Body of pancreas (tissue), 4 donors: Measurements from ENCODE around the gene C1orf232.

ENCODE experiments used
- POLR2A ChIP-seq, 3 donors: fragments of 450-650 bp; IDR thresholded peaks; one replicate each; pipeline ENCODE4 v1.6.1; 2016; ENCODE audit warnings: antibody characterized with exemption in 3 of 3, mild to moderate bottlenecking in 2 of 3
- TF ChIP-seq, protein P1 (sequence below), 7 experiments: fragments of 450-650 bp in 4 of 7; fragments of 200-600 bp in 3 of 7; sonication (generic) in 3 of 7; IDR thresholded peaks; one replicate each; pipeline ENCODE4 v1.5.1; 2016 to 2019; ENCODE audit warnings: antibody characterized with exemption in 7 of 7

DNA sequence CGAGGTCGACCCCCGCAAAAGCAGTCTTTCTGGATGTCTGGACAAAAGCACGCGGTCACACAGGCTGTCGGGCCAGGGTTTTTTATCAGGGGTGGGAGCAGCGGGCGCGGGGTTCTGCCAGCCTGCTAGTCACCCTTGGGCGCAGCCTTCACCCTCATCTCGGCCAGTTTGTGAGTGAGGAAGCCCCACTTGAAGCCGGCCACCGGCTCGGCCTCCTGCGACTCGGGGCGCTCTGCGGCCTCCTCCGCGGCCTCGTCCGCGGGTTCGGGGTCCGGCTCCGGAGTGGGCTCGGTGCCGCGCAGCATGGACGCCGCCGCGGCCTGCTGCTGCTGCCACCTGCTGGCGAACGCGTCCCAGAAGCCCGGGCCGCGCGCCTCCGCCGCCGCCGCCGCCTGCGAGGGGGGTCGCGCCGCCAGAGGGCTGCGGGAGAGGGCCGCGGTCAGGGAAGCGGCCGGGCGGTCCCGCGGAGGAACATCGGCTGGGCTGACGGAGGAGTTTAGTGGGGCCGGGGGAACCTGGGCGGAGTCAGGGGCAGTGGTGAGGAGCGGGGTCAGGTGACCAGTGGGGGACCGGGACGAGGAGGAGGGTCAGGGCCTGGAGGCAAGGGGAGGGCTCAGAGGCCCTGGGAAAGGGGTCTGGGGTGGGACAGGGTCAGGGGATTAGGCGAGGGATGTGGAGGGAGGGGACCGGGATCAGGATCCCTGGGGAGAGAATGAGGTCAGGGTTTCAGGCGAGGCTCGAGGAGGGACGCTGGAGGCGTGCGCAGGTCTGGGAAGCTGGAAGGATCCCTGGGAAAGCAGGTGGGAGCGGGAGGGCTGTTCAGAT, 4.5 kb downstream of the C1orf232 start:
- TF ChIP-seq, protein P1, sequence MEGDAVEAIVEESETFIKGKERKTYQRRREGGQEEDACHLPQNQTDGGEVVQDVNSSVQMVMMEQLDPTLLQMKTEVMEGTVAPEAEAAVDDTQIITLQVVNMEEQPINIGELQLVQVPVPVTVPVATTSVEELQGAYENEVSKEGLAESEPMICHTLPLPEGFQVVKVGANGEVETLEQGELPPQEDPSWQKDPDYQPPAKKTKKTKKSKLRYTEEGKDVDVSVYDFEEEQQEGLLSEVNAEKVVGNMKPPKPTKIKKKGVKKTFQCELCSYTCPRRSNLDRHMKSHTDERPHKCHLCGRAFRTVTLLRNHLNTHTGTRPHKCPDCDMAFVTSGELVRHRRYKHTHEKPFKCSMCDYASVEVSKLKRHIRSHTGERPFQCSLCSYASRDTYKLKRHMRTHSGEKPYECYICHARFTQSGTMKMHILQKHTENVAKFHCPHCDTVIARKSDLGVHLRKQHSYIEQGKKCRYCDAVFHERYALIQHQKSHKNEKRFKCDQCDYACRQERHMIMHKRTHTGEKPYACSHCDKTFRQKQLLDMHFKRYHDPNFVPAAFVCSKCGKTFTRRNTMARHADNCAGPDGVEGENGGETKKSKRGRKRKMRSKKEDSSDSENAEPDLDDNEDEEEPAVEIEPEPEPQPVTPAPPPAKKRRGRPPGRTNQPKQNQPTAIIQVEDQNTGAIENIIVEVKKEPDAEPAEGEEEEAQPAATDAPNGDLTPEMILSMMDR (IDR thresholded peaks at IDR 0.05), result peak in 6 of 7 experiments; percentile 24 to 83 (median 75)
- no peak for TF ChIP-seq POLR2A (IDR thresholded peaks at IDR 0.05)
